MM.1S (cell line): ENCODE measurements around the gene DEPDC5.

Experiments
- EZH2 ChIP-seq: fragments of 300-600 bp; sonication (generic); optimal IDR thresholded peaks from 2 replicates; pipeline ENCODE3; 2017; ENCODE audit warnings: low read depth, mild to moderate bottlenecking, antibody characterized with exemption, low read length, mixed read lengths
- TF ChIP-seq, protein P1 (sequence below): fragments of 300-600 bp; sonication (generic); IDR thresholded peaks from 2 replicates; pipeline ENCODE4 v1.5.1; 2016; ENCODE audit warnings: antibody characterized with exemption, low read length, mixed read lengths

DNA sequence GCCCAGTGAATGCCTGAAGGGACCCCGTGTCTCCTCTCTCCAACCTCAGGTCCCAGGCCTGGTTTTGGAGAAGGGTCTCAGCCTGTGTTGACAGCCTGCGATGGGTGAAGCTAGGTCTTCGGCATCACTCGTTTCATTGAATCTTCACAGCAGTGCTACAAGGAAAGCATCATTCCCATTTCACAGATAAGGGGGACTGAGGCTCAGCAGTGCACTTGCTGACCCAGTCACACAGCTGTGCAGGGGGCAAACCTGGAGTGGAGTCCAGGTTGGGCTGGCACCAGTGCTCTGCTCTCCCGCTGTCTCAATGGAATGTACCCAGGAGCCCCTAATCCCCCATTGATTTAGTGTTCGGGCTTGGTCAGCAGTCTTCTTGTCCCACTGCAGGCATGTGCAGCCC lies 179.6 kb downstream of the DEPDC5 start:
- TF ChIP-seq EZH2, result no peak
- TF ChIP-seq, protein P1, sequence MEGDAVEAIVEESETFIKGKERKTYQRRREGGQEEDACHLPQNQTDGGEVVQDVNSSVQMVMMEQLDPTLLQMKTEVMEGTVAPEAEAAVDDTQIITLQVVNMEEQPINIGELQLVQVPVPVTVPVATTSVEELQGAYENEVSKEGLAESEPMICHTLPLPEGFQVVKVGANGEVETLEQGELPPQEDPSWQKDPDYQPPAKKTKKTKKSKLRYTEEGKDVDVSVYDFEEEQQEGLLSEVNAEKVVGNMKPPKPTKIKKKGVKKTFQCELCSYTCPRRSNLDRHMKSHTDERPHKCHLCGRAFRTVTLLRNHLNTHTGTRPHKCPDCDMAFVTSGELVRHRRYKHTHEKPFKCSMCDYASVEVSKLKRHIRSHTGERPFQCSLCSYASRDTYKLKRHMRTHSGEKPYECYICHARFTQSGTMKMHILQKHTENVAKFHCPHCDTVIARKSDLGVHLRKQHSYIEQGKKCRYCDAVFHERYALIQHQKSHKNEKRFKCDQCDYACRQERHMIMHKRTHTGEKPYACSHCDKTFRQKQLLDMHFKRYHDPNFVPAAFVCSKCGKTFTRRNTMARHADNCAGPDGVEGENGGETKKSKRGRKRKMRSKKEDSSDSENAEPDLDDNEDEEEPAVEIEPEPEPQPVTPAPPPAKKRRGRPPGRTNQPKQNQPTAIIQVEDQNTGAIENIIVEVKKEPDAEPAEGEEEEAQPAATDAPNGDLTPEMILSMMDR, result no peak
